Retinal pigment epithelial cell (primary cell): Measurements from ENCODE around the gene UNC45A.
"Not testable (repeated sequence)": the region's sequence is repeated elsewhere in the genome, so short reads cannot be mapped to it uniquely, and the experiment has no call there.

Experiments used
- DNase-seq: peaks from one replicate; pipeline ENCODE4 v3.0.0-alpha.2; 2010; ENCODE audit warnings: low read depth
- H3K4me3 ChIP-seq: 2 replicates; pipeline ENCODE4 v1.5.1; 2011; ENCODE audit warnings: mild to moderate bottlenecking, low read length, control low read depth, moderate library complexity
- TF ChIP-seq, protein P1 (sequence below): conservative IDR thresholded peaks from 2 replicates; pipeline ENCODE4 v1.5.1; 2011; ENCODE audit warnings: low read depth, low read length, control low read depth, inconsistent platforms

Gene UNC45A

DNA sequence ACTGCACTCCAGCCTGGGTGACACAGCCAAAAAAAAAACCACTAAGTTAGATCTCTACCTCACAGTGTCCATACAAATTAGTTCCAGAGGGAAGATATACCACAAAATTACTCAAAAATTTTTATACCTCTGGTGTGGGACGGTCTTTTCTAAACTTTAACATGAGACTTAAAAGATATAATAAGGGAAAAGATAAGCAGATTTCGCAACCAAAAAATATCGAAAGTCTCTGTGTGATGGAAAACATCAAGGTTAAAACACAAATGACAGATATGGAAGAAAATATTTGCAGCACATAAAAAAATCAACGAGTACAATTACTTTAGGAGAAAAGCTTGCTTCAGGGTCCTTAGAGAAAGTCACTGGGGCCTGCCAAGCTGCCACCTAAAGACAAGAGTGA is 13.2 kb upstream of the UNC45A start:
- no peak for DNase-seq
- TF ChIP-seq, protein P1, sequence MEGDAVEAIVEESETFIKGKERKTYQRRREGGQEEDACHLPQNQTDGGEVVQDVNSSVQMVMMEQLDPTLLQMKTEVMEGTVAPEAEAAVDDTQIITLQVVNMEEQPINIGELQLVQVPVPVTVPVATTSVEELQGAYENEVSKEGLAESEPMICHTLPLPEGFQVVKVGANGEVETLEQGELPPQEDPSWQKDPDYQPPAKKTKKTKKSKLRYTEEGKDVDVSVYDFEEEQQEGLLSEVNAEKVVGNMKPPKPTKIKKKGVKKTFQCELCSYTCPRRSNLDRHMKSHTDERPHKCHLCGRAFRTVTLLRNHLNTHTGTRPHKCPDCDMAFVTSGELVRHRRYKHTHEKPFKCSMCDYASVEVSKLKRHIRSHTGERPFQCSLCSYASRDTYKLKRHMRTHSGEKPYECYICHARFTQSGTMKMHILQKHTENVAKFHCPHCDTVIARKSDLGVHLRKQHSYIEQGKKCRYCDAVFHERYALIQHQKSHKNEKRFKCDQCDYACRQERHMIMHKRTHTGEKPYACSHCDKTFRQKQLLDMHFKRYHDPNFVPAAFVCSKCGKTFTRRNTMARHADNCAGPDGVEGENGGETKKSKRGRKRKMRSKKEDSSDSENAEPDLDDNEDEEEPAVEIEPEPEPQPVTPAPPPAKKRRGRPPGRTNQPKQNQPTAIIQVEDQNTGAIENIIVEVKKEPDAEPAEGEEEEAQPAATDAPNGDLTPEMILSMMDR = no peak
- H3K4me3 ChIP-seq = no peak overlapping the region

DNA sequence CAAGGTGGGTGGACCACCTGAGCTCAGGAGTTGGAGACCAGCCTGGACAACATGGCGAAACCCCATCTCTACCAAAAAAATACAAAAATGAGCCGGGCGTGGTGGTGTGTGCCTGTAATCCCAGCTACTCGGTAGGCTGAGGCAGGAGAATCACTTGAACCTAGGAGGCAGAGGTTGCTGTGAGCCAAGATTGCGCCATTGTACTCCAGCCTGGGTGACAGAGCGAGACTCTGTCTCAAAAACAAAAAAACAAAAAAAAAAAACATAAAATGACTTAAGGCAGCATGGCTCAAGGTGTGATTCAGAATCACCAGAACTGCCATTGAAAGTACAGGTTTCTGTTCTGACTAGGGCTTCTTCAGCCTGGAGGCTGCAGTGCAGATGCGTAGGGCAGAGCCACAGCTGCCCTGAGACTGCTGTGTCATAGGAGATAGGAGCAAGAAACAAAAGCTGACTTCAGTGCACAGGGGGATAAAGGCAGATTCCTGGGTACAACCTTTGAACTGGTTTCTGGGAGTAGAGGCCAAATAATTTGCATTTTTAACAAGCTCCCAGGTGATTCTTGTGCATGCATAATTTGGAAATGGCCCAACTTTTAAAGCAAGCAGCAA is 12.3 kb upstream of the UNC45A start:
- not testable (repeated sequence) for H3K4me3 ChIP-seq, DNase-seq

DNA sequence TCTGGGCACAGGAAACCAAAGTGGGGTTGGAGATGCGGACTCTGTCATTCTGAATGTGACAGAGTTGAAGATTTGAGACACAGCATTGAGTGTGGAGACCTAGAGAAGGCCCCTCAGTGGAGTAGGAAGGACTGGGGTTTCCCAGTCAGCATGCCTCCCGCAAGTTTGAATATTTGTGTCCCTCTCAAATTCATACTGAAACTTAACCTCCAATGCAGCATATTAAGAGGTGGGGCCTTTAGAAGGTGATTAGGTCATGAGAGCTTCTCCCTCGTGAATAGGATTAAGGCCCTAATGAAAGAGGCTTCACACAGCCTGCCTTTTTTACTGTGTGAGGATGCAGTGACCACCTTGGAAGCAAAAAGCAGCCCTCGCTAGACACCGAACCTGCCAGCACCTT is 10.7 kb upstream of the UNC45A start:
- TF ChIP-seq, protein P1 = no peak
- no peak for DNase-seq
- H3K4me3 ChIP-seq = no peak overlapping the region

DNA sequence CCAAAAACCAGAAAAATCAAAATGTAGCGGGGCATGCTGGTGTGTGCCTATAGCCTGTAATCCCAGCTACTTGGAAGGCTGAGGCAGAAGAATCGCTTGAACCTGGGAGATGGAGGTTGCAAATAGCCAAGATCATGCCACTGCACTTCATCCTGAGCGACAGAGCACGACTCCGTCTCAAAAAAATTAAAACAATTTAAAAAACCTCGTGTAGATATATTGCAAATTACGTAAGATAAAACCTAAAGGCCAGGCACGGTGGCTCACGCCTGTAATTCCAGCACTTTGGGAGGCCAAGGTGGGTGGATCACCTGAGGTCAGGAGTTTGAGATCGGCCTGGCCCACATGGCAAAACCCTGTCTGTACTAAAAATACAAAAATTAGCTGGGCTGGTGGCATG is 8.3 kb upstream of the UNC45A start:
- not testable (repeated sequence) for H3K4me3 ChIP-seq, DNase-seq

DNA sequence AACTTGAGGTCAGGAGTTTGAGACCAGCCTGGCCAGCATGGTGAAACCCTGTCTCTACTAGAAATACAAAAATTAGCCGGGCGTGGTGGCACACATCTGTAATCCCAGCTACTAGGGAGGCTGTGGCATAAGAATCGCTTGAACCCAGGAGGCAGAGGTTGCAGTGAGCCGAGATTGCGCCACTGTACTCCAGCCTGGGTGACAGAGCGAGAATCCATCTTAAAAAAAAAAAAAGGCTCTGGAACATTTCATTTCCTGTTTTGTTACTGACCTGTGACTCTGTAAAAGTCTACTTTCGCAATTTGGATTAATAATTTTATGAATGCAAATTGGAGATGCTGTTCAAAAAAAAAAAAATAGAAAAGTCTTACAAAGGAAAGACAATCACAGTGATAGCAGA is 7.0 kb upstream of the UNC45A start:
- H3K4me3 ChIP-seq, DNase-seq: not testable (repeated sequence)

DNA sequence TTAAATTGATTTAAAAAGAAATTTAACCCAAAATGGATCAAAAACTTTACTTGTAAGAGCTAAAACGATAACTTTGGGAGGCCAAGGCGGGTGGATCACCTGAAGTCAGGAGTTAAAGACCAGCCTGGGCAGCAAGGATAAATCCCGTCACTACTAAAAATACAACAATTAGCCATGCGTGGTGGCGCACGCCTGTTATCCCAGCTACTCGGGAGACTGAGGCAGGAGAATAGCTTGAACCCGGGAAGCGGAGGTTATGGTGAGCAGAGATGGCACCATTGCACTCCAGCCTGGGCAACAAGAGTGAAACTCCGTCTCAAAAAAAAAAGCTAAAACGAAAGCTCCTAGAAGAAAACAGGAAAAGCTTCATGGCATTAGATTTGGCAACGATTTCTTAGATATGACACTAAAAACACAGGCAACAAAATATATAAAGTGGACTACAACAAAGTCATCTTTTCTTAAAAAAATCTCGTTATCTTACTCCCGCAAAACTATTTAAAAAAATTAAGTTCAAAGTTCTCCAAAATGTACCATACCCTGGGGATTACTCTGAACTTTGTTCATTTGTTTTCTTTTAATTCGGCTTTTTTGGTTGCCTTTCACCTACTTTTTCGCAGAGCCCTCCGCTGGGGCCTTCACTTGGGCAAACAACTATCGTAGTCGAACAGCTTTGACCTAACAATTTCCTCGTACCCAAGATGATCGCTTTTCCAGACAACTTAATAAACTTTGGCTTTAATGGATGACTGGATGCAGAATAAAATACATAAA is 5.7 kb upstream of the UNC45A start:
- TF ChIP-seq, protein P1 = no peak

DNA sequence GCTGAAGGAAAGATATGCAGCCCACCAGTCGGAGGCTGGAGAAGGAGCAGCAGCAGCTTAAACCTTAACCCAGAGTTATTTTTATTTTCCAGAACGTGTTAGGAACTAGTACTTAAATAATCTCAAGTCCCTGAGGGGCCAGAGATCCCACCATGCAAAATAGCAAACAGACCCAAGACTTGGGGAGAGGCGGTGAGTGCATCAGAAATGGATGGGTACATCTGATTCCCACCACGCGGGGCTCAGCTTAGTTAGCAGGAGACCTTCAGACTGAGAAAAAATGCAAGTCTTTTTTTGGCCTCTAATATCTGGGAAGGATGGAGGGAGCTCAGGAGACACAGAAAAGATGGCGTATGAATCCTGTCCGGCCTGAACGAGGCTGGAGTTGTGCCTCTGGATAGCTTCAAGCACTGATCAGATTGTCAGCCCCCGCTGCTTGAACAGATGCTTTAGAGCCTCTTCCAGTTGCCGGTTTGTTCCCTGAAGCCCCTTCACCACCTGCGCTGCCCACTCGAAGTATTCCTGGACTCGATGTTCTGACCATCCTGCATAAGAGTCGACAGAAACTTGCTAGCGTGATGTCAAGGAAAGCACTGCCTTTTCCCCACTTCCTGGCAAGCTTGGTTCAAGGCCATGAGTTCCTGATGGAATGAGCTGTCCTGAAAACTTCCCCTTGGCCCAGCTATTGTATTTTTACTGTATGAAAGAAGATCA is 4.1 kb upstream of the UNC45A start:
- DNase-seq = no peak
- H3K4me3 ChIP-seq = peak overlapping the region; percentile 64
- TF ChIP-seq, protein P1 = no peak

More for the DNA sequence above, 5.7 kb upstream of the UNC45A start:
- peak overlapping the region; percentile 64 for H3K4me3 ChIP-seq
- DNase-seq = no peak

DNA sequence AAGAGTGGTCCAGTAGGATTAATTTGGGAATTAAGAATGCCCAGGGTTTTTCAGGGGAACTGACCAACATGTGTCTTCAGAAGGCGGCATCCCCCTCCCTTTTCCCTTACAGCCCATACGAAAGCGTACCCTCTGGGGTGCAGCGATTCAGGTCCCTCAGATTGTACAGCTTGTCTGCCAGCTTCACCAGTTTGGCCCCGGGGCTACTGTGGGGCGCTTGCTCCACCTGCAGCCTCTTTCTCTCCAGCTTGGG is 3.6 kb upstream of the UNC45A start:
- DNase-seq = no peak
- H3K4me3 ChIP-seq = peak overlapping the region; percentile 81
- TF ChIP-seq, protein P1 = no peak
